ENCODE measurements around the gene ADAMTSL2.

Gene ADAMTSL2

GRCh38 chr9:133609311-133610098 lies 75.0 kb downstream of the ADAMTSL2 start, which contains the start of gene FAM163B:
TSS of gene FAM163B (minus strand) at chr9:133609389. CDS start at chr9:133580223, 29,166 bp downstream.
- DNase-seq, result peak in 1 of 2 experiments; percentile 7

DNA sequence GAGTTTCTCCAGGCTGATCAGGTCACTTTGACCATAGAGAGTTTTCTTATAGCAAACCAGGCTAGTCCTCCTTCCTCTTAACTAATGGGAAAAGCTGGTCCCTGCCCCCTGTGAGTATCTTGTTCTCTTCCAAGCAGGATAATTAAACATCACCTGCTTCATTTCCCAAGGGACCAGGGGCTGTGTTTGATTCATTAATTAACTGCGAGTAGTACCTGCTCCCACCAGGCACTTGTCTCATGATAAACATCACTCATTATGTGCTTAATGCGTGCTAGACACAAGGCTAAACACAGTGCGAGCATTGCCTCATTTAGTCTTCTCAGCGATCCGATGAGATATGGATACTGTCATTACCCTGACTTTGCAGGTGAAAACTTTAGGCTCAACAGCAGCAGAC lies 76.3 kb downstream of the ADAMTSL2 start:
- peak in 1 of 2 experiments; percentile 73 for DNase-seq

GRCh38 chr9:133612051-133612450 lies 77.5 kb downstream of the ADAMTSL2 start:
- no peak for DNase-seq

GRCh38 chr9:133612816-133613215 lies 78.3 kb downstream of the ADAMTSL2 start:
- DNase-seq, result no peak

DNA sequence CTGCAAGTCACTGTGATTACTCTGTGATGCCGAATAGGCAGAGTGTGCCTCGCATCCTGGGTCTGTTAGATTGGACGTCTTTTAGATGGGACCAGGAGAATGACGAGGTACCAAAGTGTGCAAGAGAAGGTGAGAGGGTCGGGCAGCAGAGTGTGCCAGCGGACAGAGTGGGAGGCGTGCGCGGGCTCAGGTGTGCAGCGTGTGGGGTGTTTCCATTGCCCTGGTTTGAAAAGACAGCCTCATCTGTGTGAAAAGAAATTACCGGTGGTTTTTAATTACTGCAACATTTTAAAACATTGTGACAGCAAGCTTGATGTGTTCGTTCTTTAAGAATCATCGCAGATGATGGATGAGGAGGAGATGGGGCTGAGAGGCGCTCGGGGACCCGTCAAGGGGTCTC lies 78.9 kb downstream of the ADAMTSL2 start:
- no peak for DNase-seq

GRCh38 chr9:133614056-133614455 lies 79.6 kb downstream of the ADAMTSL2 start:
- no peak for DNase-seq

DNA sequence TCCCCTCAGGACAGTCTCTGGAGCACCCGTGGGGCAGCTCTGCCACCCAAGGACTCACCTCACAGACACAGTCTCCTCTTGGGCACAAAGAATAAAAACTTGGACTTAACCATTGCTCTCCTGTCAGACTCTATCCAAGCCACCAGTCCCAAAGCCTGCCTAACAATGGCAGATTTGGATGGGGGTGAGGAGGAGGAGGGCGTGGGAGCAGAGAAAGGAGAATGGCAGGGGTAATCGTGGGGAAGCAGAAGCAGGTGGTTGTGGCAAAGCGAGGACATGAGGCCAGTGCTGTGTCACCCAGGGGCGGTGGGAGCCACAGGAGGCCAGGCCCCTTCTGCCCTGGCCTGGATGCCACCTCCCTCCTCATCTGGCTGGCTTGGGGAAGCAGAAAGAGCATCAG lies 80.2 kb downstream of the ADAMTSL2 start:
- no peak for DNase-seq

DNA sequence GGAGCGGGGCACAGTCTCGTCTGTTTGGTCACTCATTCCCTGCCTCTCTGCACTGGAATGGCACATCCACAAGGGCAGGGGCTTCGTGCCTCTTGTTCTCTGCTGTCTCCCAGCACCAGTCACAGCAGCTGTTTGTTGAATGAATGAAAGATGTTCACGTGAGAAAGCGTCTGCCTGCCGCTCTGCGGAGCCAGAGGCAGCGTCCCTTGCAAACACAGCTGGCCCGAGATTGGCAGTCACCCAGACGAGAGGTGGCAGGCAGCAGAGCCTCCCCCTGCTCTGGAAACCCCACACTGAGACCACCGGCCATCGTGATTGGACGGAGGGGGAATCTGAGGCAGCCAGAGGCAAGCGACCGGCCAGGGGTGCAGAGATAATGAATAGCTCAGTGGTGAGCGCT lies 80.7 kb downstream of the ADAMTSL2 start:
- DNase-seq, result peak in 1 of 2 experiments; percentile 24

GRCh38 chr9:133615606-133616188 lies 81.2 kb downstream of the ADAMTSL2 start:
- no peak for DNase-seq

GRCh38 chr9:133616643-133617405 lies 82.3 kb downstream of the ADAMTSL2 start:
- no peak for DNase-seq

DNA sequence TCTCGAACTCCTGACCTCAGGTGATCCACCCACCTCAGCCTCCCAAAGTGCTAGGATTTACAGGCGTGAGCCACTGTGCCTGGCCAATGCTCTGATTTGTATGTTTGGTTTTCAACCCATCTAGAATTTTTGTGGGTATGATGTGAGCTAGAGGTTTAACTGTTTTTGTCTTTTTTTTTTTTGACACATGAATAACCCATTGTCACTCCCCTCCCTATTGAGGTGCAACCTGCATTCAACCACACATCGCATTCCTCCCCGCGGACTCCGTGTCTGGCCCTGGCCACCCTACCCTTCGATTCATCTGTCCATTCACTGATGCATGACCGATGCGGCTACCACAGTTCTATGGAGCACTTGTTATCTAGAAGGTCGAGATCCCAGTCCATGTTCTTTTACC lies 84.2 kb downstream of the ADAMTSL2 start:
- no peak for DNase-seq

DNA sequence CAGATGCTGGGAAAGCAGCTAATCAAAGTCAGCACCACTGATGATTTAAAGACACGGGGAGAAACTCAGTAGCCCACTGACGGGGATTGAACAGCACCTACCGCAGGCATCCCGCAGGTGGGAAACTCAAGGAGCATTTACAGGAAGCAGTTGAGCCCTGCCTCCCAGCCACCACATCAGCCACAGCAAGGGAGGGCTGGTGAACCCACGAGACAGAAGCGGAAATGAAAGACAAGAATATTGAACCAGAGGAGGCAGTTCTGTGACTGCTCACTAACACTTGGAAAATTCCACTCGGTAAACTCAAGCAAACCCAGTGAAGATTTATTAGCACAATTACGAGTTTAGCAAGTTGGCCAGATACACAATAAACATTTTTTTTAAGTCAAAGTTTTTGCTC lies 85.3 kb downstream of the ADAMTSL2 start:
- DNase-seq, result no peak

DNA sequence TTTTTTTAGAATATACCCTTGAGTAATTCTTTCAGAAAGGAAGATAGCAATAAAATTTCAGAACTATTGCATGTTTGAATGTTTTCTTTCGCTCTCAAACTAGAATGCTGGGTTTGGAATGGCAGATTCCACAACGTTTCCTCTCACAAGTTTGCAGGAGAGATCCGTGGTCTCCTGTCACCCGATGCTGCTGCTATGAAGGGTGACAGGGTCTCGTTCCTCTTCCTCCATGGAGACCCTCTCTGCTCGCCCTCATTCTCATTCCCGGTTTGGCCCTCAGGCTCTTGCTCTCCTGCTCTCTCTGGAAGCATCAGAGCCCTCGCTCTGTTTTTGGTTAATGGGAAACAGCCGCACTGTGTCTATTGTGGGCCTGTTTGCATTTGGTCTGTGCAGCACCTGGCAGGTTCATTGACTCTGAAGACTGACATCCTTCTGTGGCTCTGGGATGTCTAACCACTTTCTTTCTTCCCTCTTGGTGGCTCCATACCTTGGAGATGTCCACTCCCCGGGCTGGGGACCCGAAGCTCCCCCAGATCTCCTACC lies 87.3 kb downstream of the ADAMTSL2 start:
- peak in 1 of 2 experiments; percentile 39 for DNase-seq

DNA sequence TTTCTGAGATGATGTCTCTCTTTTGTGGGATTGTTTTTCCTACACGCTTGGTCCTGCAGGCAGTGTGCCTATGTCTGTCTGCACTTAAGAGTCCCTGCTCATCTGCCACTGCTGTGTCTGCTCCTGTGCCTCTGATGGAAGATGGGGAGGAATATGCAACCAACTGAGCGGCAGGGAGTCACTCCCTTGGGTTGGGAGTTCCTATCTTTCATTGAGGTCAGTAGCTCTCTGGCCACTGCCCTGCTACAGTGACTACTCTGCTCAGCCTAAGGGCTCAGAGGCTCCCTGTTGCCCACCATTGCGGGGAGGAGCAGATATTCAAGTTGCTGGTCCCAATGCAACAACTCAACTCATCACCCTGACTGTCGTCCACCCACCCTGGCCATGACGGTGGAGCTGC lies 88.1 kb downstream of the ADAMTSL2 start:
- no peak for DNase-seq
